Mucosa of gallbladder (tissue), 1 donor: ENCODE data around the gene SEC14L5. TPM values are rescaled to one million over a fixed set of nuclear protein-coding genes. Genes with fewer than 3 reads are reported as not detected.

Experiments used
- DNase-seq: peaks from one replicate; pipeline ENCODE4 v3.0.0-alpha.2; 2020; ENCODE audit warnings: low spot score
- total RNA-seq: library from RNA; stranded (reverse); gene quantifications from one replicate; pipeline ENCODE4 v1.2.1, GENCODE V29; 2021
- donor health status: DM: no; HTN: no; CAD: no.

Gene SEC14L5
- total RNA-seq, 1 donor from 2014 or later = 0.49 TPM

DNA sequence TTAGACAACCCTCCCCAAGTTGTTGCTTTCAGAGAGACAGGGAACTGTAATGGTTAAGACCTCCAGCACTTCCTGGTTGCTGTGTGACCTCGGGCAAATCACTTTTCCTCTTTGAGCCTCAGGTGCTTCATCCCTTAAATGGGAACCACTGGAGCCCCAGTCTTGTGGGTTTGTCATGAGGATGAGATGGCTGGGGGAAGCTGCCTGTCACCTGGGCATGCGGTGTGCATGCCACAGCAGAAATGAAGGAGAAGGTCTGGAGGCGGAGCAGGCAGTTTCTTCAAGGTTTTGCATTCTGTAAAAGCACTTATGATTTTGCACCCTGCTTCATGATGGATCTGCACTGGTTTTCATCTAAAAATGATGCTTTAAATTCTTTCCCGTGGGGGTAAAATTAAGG, 53.5 kb downstream of the SEC14L5 start:
- DNase-seq = no peak

DNA sequence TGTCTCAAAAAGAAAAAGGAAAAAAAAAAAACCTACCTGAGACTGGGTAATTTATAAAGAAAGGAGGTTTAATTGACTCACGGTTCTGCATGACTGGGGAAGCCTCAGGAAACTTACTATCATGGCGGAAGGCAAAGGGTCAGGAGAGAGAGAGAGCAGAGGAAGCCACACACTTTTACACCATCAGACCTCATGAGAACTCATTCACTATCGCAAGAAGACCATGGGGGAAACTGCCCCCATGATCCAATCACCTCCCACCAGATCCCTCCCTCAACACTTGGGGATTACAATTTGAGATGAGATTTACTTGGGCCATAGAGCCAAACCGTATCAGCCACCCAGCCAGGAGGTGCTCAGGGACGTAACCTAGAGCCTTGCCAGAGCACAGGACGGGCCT, 54.8 kb downstream of the SEC14L5 start:
- DNase-seq = no peak

DNA sequence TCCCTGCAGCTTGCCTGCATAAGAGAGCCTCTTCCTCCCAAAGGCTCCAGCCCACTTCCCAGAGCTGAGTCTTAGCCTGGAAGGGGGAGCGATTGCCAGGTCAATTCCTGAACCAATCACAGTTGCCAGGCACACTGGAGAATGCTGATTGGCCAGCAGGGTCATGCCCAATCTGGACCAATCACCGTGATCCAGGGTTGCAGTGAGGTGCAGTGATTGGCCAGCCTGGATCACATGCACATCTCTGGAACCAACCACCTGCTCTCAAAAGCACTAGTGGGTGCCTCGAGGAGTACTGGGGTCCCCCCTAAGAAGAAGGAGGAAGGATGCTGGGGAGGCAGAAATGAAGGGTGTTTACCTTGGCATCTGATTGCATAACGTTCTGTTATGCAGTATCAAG, 57.2 kb downstream of the SEC14L5 start:
- no peak for DNase-seq

DNA sequence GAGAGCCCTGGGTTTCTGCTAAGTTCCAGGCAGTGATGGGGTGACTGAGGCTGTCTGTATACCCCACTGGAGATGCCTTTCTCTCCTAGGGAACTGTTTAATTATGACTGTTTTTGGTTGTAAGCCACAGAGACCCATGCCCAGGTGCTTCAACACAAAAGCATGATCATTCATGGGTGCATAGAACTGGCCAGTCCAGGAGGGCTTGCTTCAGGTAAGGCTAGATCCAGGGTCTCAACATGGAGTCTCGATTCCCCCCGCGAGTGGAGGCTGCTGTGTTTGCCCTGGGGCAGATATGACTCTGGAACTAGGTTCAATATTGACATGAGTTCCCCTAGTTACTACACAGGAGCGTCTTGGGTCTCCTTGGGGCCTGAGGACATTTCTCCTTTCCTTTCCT, 57.8 kb downstream of the SEC14L5 start:
- DNase-seq = no peak

DNA sequence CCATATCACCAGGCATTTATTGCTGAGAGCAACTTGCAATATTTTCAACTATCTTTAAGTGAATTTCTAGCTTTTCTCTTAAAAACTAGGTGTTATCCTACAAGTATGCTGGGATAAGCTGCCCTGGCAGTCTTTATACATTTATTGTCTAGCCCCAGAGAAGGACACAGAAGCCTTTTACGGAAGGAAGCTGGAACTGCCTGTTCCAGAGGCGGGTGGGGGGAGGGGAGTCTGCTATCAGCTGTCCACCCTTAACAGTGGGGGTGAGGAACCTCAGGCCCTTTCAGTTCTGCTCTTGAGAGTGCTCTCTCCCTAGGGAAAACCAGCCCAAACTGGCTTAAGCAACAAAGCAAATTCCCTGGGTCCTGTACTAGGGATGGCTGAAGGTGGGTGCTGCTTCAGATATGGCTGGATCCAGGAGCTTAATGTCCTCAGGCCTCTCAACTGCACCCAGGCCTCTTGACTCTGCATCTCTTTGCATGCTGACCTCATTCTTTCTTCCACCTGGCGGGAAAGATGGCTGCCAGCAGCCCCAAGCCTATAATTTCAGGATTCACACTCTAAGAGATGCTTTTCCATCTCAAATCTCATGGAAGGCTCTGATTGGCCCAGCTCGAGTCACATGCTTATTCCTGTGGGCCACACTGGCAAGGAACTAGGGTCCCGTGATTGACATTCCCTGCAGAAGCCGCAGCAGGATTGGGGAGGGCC, 59.0 kb downstream of the SEC14L5 start:
- no peak for DNase-seq

DNA sequence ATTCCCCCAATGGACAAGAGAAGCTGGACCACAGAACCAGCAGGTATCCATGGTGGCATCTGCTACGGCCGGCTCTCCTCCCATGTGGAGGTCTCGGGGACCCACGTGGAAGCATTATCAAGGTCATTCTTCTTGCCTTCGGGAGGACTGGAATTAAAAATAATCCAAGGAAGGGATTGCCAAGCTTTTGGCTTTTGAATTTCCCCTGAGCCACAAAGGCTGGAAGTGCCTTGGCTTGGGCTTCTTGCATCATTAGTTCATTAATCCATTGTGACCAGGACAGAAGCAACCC, 59.5 kb downstream of the SEC14L5 start:
- DNase-seq = no peak

DNA sequence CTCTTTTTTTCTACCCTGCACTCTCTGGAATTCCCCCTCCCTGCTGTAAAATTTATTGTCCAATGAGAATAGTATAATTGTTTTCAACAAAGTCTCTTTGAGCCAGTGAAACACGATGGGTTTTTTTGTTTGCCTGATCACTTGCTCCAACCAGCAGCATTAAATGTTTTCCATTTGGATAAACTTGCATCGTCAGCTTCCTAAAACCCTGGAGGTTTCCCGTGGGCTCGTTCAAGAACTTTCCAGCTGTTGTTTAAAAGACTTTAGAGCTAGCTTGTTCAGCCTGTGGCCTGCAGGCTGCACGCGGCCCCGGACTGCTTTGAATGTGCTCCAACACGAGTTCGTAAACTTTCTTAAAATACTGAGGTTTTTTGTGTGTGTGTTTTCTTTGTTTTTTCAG, 60.7 kb downstream of the SEC14L5 start:
- peak; percentile 13 for DNase-seq

DNA sequence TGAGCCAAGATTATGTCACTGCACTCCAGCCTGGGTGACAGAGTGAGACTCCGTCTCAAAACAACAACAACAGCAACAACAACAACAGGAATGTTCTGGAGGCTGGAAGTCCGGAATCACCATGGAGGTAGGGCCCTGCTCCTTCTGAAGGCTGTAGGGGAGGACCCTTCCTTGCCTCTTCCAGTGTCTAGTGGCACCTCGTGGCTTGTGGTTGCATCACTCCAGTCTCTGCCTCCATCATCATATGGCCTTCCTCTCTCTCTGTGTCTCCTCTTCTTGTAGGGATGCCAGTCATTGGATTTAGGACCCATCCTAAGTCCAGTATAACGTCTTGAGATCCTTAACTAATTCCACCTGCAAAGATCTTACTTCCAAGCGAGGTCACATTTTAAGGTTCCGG, 61.6 kb downstream of the SEC14L5 start:
- no peak for DNase-seq

DNA sequence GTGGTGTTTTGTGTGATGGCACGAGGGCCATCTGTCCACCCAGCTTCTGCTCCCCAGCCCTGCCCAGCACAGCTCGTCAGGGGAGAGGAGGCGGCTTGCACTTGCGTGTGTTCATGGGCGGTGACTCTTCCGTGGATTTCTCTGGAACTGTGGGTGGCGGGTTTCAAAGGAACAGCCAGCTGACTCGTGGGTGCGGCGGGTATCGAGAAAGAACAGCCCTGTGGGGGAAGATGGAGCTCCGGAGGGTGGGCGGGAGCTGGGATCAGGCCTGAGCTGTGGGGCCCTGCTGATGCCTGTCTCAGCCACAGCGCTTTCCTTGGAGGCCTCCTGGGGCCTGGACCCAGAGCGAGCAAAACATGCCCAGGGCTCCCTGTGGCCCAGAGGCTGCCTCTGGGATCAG, 62.4 kb downstream of the SEC14L5 start:
- no peak for DNase-seq

DNA sequence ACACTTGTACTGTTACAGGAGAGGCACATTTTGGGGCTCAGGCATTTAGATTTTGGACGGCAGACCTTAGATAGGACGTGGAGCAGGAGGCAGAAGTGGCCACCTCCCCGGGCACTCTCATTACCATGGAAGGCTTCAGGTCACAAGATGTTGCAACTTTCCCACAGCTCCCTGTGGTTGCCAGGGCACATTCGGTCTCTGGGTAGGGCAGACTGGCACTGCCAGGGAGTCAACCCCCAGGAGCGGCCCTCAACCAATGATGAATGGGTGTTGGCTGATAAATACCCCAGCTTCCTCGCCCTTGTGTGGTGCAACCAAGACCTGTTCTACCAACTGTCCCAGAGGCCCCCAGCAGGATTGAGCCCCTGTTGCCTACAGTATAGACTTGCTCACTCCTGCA, 64.4 kb downstream of the SEC14L5 start:
- no peak for DNase-seq

DNA sequence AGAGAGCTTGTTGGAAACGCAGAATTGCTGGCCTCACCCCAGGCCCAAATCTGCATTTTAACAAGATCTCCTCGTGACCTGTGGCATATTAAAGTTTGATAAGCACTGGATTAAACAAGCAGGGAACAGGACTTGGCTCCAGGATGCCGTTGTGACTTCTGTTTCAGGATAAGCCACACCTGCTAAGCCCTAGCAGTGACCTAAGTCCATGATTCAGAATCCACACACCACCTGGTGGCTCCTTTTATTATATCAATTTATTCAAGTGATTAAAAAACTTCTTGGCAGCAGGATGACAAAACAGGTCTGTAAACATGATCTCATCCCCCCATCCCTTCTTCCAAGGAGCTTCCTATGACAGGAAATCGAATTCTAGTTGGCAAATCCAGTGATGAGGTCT, 66.5 kb downstream of the SEC14L5 start:
- peak; percentile 17 for DNase-seq

DNA sequence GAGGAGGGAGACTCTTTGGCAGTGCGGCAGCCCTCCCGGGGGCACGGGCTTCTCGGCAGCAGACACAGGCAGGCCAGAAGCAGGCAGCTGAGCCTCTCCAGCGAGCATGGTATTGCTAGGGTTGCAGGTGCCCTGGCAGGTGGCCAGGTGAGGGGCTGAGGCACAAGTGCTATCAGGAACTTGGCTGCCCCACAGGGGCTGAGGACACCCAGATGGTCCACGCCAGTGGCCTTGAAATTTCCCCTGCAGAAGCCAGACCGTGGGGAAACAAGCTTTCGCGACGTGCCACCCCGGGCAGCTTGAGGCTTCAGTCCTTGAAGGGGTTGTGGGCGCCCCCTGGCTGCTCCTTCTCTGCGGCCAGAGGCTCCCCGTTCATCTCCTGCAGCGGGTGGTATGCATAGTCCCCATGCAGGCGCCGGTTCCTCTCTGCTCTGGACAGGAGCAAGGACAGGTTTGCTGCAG, 67.1 kb downstream of the SEC14L5 start:
- DNase-seq = no peak

DNA sequence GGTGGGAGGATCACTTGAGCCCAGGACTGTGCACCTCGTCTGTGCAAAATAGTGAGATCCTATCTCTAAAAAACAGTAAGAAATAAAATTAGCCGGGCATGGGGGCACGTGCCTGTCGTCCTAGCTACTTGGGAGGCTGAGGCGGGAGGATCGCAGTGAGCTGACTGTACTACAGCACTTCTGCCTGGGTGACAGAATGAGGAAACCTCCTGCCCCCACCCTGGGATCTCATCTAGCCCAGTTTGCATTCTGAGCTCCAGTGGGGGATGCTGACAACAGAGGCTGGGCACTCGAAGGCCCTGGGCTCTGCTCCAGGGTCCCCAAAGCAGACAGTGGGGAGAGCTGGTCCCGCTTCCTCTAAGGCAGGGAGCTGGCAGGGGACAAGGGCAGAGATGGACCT, 68.5 kb downstream of the SEC14L5 start:
- no peak for DNase-seq

DNA sequence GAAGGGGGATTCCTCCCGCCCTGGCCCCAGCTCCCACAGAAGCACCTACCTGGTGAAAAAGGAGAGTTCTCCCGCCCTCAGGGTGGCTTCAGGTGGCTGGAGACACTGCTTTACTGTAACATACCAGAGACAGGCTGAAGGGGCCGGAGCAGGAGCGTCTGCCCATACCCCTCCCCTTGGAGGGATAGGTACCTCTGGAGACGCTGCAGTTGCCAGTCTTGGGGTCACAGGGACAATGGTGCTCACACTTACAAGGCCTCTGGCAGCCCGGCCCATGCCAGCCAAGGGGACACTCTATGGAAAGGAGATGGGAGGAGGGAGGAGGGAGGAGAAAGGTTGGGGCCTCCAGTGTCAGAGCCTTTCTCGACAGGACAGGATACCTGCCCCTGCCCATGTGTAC, 69.0 kb downstream of the SEC14L5 start:
- DNase-seq = no peak

DNA sequence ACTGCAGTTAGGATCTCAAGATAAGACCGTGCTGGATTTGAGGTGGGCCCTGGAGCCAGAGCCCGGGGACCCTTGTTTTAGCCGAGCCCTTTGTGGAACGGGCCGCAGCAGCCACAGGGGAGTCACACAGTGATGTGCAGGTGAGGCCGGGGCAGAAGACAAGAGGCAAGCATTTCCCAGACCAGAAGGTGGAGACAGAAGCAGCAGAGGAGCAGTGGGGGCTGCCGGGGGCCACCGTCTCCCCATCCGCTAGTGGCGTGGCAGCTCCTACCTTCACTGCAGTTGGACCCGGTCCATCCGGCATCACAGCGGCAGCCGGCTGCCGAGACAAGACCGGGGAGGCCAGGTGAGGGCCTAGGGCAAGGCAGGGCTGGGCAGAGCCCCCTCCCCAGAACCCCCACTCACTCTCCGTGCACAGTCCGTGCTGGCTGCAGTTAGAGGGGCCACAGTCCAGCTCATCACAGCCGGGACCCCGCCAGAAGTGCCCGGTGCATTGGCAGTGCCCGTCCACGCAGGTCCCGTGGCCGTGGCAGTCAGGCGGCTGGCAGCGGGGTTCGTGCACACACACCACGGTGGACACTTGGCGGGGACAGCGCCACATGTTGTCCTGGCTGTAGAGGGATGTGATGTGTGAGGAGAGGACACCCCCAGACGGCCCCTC, 69.6 kb downstream of the SEC14L5 start:
- no peak for DNase-seq

DNA sequence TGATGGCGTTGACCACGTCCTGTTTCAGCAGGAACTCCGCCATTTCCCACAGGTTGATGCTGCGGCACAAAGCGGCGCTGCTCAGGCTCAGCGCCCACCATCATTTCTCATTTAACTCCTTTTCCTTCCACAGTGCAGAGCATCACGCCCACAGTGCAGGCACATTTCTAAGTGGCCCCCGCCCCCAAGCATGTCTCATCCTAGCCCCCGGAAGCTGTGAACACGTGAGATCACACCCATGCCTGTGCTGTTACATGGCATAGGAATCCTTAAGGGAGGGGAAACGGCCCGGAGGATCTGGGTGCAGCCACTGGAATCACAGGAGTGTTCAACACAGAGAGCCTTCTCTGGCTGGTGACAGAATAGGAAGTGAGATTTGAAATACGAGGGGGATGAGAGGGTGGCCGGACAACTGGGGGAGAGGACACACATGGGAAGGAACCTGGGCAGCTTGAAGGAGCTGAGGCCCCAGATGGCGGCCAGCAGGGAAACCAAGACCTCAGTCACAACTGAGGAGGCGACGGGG, 70.9 kb downstream of the SEC14L5 start:
- no peak for DNase-seq

DNA sequence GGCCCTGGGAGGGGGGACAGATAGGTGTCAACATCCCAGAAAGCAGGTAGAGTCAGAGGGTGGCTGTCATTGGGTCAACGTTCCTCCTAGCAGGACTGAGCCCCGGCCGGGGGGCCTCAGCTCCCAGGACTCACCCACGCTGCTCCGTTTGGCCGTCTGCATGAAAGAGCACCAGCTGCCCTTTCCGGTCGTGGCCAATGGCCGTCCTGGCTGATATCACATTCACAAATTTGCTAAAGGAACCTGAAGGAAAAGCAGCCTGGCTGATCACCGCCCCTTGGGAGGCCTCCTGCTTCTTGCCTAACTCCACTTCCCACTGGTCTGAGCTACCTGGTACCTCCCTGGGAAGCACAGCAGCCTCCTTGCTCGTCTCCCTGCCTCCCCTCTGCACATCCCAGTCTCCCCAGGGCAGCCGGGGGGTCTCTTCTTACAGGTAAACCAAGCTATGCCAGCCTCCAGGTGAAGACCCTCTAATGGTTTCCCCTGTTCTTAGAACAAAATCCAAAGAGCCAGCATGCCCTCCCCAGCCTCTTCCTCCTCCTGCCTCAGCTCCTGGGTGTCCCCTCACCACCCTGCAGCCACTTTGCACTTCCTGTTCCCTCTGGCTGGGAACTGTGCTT, 72.2 kb downstream of the SEC14L5 start:
- DNase-seq = no peak

DNA sequence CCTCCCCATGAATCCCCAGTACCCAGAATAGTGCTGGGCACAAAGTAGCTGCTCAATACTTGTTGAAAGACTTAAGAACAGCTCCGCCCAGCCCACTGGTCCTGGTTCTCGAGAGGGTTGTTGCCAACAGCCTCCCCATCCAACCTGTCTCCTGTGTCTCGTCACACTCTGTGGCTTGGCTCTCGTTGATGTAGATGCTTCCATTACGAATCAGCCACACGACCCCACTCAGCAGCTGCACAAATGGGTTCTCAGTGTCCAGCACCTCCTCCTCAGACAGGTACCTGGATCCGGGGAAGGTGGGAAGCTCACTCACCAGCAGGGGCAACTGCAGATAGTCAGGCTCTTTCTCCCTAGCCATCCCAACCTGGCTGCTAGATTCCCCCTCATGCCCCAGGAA, 73.5 kb downstream of the SEC14L5 start:
- no peak for DNase-seq

DNA sequence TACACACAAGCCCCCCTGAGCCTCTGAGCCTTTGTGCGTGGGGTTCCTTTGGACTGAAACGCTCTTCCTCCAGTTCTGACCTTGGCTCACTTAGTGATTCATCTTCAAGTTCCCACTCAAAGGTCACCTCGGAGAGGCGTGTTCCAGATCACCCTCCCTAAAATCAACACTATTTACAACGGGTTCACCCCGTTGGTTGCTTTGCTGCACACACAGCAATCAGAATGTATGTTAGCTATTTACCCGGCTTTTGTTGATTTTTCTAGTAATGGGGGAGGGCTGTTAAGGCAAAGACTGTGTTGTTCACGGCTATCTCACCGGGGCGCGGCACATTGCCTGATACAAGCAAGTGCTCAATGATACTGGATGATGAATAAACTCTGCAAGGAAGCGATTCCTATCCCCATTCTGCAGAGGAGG, 74.6 kb downstream of the SEC14L5 start:
- DNase-seq = no peak

DNA sequence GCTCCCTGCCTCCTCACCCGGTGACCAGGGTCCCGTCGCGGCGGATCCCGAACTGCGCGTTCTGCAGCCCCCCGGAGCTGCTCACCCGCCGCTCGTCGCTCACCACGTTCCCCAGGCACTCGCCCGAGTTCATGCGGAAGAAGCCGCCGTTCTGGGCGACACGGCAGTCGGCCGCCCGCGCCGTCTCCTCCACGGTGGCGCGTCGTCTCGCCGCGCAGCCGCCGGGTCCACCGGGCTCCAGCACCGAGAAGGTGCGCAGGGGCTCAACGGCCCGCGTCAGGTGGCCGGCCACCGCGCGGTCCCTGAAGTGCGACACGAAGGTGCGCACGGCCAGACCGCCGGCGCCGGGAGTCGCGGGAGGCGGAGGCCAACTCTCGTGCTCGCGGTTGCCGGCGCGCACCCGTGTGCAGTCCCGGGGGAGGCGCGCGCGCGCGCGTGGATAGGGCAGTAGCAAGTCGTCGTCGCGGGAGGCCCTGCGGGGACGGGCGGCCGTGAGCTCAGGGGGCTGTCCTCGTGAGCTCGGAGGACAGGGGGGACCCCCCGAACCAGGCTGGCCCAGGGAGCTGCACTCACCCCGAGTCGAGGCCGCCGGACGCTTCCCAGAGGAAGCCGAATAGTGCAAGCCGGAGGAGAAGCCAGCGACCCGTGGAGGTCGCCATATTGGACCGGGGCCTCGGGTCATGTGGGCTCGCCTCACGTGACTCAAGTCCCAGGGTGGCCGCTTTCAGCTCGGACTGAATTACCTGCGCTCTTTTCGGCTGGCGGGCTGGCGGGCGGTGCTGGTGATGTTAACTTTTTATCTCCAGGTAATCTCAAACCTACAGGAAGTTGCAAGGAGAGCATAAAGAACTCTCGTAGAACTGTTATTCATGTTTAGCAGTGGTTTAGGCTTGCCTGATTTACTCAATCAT, 75.4 kb downstream of the SEC14L5 start, which contains the start of gene NAGPA:
Gene NAGPA (minus strand): TSS at position 680 of the 911 bp plus-strand sequence. CDS start 21 bp downstream, at position 659.
- DNase-seq = peak; percentile 92

DNA sequence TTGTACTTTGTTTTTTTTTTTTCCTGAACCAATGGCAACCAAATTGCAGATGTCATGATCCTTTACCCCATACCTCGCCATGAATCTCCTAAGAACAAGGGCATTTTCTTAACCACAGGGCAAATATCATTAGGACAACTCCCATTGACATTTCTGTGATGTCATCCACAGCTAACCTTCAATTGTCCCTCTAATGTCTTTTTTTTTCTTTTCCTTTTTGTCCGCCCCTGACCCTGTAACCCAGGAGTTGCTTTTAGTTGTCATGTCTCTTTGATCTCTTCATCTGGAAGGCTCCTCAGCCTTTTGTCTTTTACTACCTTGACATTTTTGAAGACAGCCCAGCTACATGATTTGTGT, 76.0 kb downstream of the SEC14L5 start:
- no peak for DNase-seq

DNA sequence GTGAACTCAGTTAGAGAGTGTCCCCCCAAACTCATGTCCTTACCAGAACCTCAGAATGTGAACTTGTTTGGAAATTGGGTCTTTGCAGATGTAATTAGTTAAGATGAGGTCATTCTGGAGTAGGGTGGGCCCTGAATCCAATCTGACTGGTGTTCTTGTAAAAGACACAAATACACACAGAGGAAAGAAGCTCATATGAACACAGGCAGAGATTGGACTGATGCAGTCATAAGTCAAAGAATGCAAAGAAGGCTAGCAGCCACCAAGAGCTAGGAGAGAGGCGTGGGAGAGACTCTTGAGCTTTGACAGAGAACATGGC, 77.7 kb downstream of the SEC14L5 start:
- DNase-seq = no peak
